ENCODE measurements around the gene SOX18. TPM values are rescaled to one million over a fixed set of nuclear protein-coding genes. Genes with fewer than 3 reads are reported as not detected.

The SOX18 gene
- total RNA-seq, 4 donors from 2014 or later: 5.6 to 19.0 (median 12.8) TPM

- H3K4me3 ChIP-seq: peak within 1 kb of the TSS; percentile 58 to 74 (median 58)
- H3K27me3 ChIP-seq: peaks cover 0 to 62% (median 16%) of the 10 kb centered on the region in 4 donors
- H3K36me3 ChIP-seq: no peaks in the 10 kb centered on the region
- intact Hi-C loops (cut with DNase I): loop anchor here (5.0 kb wide), 1 partner anchor 38 kb away; no protein-coding TSS in a partner anchor
- TF ChIP-seq POLR2AphosphoS5 (IDR thresholded peaks at IDR 0.05): no peak
- TF ChIP-seq, protein P1, sequence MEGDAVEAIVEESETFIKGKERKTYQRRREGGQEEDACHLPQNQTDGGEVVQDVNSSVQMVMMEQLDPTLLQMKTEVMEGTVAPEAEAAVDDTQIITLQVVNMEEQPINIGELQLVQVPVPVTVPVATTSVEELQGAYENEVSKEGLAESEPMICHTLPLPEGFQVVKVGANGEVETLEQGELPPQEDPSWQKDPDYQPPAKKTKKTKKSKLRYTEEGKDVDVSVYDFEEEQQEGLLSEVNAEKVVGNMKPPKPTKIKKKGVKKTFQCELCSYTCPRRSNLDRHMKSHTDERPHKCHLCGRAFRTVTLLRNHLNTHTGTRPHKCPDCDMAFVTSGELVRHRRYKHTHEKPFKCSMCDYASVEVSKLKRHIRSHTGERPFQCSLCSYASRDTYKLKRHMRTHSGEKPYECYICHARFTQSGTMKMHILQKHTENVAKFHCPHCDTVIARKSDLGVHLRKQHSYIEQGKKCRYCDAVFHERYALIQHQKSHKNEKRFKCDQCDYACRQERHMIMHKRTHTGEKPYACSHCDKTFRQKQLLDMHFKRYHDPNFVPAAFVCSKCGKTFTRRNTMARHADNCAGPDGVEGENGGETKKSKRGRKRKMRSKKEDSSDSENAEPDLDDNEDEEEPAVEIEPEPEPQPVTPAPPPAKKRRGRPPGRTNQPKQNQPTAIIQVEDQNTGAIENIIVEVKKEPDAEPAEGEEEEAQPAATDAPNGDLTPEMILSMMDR (IDR thresholded peaks at IDR 0.05): no peak
- no peak for TF ChIP-seq POLR2A (IDR thresholded peaks at IDR 0.05; ENCODE audit: low read depth)
- no peak for TF ChIP-seq EP300 (IDR thresholded peaks at IDR 0.05)
- WGBS: 3% methylated on average over 12 of the region's 86 CpGs
- no peak for DNase-seq (ENCODE audit: extremely low spot score)
- no peak within 1 kb of the TSS for H3K27ac ChIP-seq (replicated peaks in 1 of 4)
- H3K4me1 ChIP-seq: peaks cover 21 to 40% (median 36%) of the 10 kb centered on the region in 4 donors
- no peaks in the 10 kb centered on the region for H3K9me3 ChIP-seq
Observed at GRCh38 chr20:64083804-64084684, 34.6 kb upstream of the SOX18 start, which contains the start of gene LKAAEAR1. LKAAEAR1 (minus strand) TSS chr20:64084398; CDS start chr20:64084219, 179 bp downstream.

- Histone ChIP-seq H3K27me3 (peaks cover 0 to 55% (median 16%) of the 10 kb centered on the region in 4 donors), H3K27ac (replicated peaks in 1 of 4) (no peak overlapping the region), H3K36me3 (no peaks in the 10 kb centered on the region), H3K4me1 (peaks cover 27 to 47% (median 43%) of the 10 kb centered on the region in 4 donors), H3K4me3 (peak overlapping the region; percentile 58 to 74 (median 58)), H3K9me3 (no peaks in the 10 kb centered on the region)
- intact Hi-C loops (cut with DNase I): loop anchor here (5.0 kb wide), 1 partner anchor 39 kb away; no protein-coding TSS in a partner anchor
- DNase-seq (ENCODE audit: extremely low spot score): no peak
- TF ChIP-seq, protein P1 (IDR thresholded peaks at IDR 0.05): peak; percentile 60 to 63 (median 62)
- no peak for TF ChIP-seq POLR2AphosphoS5 (IDR thresholded peaks at IDR 0.05)
- 0% methylated on average over 15 of the region's 52 CpGs for WGBS
Observed at GRCh38 chr20:64083378-64083803, 34.0 kb upstream of the SOX18 start.

- H3K4me3 ChIP-seq: peak overlapping the region; percentile 58 to 74 (median 58)
- H3K4me1 ChIP-seq: peaks cover 32 to 52% (median 48%) of the 10 kb centered on the region in 4 donors
- 26% methylated on average over 11 of the region's 13 CpGs for WGBS
- no peaks in the 10 kb centered on the region for H3K9me3 ChIP-seq
- no peak for DNase-seq (ENCODE audit: extremely low spot score)
- H3K27ac ChIP-seq (replicated peaks in 1 of 4): no peak overlapping the region
- TF ChIP-seq, protein P1 (IDR thresholded peaks at IDR 0.05): no peak
- no peak for TF ChIP-seq POLR2AphosphoS5 (IDR thresholded peaks at IDR 0.05)
- TF ChIP-seq POLR2A (IDR thresholded peaks at IDR 0.05; ENCODE audit: low read depth): no peak
- no peak for TF ChIP-seq EP300 (IDR thresholded peaks at IDR 0.05)
- H3K27me3 ChIP-seq: peaks cover 0 to 50% (median 16%) of the 10 kb centered on the region in 4 donors
- intact Hi-C loops (cut with DNase I): loop anchor here (5.0 kb wide), 1 partner anchor 39 kb away; no protein-coding TSS in a partner anchor
- H3K36me3 ChIP-seq: no peaks in the 10 kb centered on the region
Observed at GRCh38 chr20:64082820-64083377, 33.5 kb upstream of the SOX18 start.

GRCh38 chr20:64082126-64082731, 32.8 kb upstream of the SOX18 start:
- TF ChIP-seq POLR2A (IDR thresholded peaks at IDR 0.05; ENCODE audit: low read depth) (no peak), POLR2AphosphoS5 (IDR thresholded peaks at IDR 0.05) (no peak), EP300 (IDR thresholded peaks at IDR 0.05) (no peak)
- TF ChIP-seq, protein P1 (IDR thresholded peaks at IDR 0.05): no peak
- H3K36me3 ChIP-seq: no peaks in the 10 kb centered on the region
- H3K4me1 ChIP-seq: peaks cover 36 to 54% (median 49%) of the 10 kb centered on the region in 4 donors
- H3K4me3 ChIP-seq: no peak overlapping the region
- no peak overlapping the region for H3K27ac ChIP-seq (replicated peaks in 1 of 4)
- WGBS: 20% methylated on average over 8 of the region's 13 CpGs
- no peak for DNase-seq (ENCODE audit: extremely low spot score)
- peaks cover 0 to 47% (median 16%) of the 10 kb centered on the region in 4 donors for H3K27me3 ChIP-seq
- no peaks in the 10 kb centered on the region for H3K9me3 ChIP-seq
- intact Hi-C loops (cut with DNase I): loop anchor here (5.0 kb wide), 1 partner anchor 40 kb away; no protein-coding TSS in a partner anchor
